Skeletal muscle tissue (tissue), 4 donors: ENCODE results near the gene HIVEP3. TPM values are rescaled to one million over a fixed set of nuclear protein-coding genes. Genes with fewer than 3 reads are reported as not detected.

Experiments used
- H3K27ac ChIP-seq: one replicate; pipeline ENCODE4 v1.7.0; 2013; ENCODE audit warnings: mild to moderate bottlenecking, low read depth, low read length, inconsistent platforms
- H3K27me3 ChIP-seq, 3 donors: one replicate each; pipeline ENCODE4 v1.7.0; 2013; ENCODE audit warnings: low read length in 3 of 3; ENCODE audit not compliant: control insufficient read depth in 3 of 3, insufficient read depth in 3 of 3
- H3K36me3 ChIP-seq, 3 donors: one replicate each; pipeline ENCODE4 v1.7.0; 2013; ENCODE audit warnings: low read length in 3 of 3; ENCODE audit not compliant: control insufficient read depth in 3 of 3, insufficient read depth in 3 of 3
- H3K4me1 ChIP-seq, 3 donors: one replicate each; pipeline ENCODE4 v1.7.0; 2013; ENCODE audit warnings: low read length in 3 of 3, mild to moderate bottlenecking in 3 of 3; ENCODE audit not compliant: control insufficient read depth in 3 of 3, insufficient read depth in 3 of 3
- H3K4me3 ChIP-seq, 3 donors: one replicate each; pipeline ENCODE4 v1.7.0; 2013; ENCODE audit warnings: low read length in 3 of 3
- H3K9ac ChIP-seq, 3 donors: one replicate each; pipeline ENCODE4 v1.7.0; 2013; ENCODE audit warnings: low read length in 3 of 3, mild to moderate bottlenecking in 3 of 3, moderate library complexity in 2 of 3, low read depth in 1 of 3
- H3K9me3 ChIP-seq, 3 donors: one replicate each; pipeline ENCODE4 v1.7.0; 2013; ENCODE audit warnings: low read length in 3 of 3; ENCODE audit not compliant: control insufficient read depth in 3 of 3
- total RNA-seq: library from RNA; depleted of rRNA; stranded (reverse); fragments of >200 nt; gene quantifications from one replicate; pipeline ENCODE4 v1.2.3, GENCODE V29; 2014
- donor health status: Osteomylitis.

Gene HIVEP3
- total RNA-seq, 1 donor from 2014 or later: 0.52 TPM

DNA sequence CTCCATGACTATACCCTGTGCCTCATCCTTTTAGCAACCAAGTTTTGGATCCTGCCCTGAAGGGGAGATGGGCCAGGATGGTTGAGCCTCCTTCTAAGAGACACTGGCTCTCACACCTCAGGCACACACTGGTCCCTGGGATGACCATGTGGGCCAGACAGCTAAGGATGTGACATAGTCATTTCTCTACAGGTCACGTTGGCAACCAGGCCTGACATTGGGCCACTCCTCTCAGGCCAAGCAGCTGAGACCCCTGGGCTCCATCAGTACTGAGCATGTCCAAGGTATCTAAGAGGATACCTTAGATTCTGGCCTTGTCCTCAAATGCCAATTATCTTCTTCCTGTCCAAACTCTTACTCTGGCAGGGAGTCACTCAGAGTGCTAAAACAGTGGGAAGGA lies 238.7 kb downstream of the HIVEP3 start:
- Histone ChIP-seq H3K27ac (no peak overlapping the region), H3K36me3 (no peaks in the 10 kb centered on the region), H3K27me3 (no peaks in the 10 kb centered on the region), H3K9ac (no peak overlapping the region), H3K4me1 (peaks cover 19 to 28% (median 28%) of the 10 kb centered on the region in 3 donors), H3K4me3 (no peak overlapping the region), H3K9me3 (no peaks in the 10 kb centered on the region)

DNA sequence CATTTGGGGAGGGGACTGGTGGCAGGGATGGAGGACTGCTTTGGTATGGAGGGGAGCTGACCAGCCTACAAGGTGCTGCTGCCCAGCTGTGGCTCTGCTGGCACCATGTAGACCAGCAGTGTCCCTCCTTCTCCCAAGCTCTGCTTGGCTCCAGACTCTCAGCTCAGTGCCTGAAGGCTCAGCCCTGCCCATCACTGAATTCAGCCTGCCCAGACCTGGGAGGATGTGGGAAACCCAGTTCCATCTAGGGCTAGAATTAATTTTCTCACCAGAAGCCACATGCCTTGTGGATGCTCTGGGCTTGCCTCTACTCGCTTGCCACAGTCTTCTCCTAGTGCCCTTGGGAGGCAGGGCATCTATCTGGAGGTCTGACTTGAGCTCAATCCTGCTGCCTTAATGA lies 239.2 kb downstream of the HIVEP3 start:
- H3K27ac ChIP-seq: no peak overlapping the region
- no peaks in the 10 kb centered on the region for H3K9me3 ChIP-seq
- no peaks in the 10 kb centered on the region for H3K36me3 ChIP-seq
- H3K27me3 ChIP-seq: no peaks in the 10 kb centered on the region
- H3K9ac ChIP-seq: no peak overlapping the region
- H3K4me1 ChIP-seq: peaks cover 15 to 28% (median 28%) of the 10 kb centered on the region in 3 donors
- H3K4me3 ChIP-seq: no peak overlapping the region

DNA sequence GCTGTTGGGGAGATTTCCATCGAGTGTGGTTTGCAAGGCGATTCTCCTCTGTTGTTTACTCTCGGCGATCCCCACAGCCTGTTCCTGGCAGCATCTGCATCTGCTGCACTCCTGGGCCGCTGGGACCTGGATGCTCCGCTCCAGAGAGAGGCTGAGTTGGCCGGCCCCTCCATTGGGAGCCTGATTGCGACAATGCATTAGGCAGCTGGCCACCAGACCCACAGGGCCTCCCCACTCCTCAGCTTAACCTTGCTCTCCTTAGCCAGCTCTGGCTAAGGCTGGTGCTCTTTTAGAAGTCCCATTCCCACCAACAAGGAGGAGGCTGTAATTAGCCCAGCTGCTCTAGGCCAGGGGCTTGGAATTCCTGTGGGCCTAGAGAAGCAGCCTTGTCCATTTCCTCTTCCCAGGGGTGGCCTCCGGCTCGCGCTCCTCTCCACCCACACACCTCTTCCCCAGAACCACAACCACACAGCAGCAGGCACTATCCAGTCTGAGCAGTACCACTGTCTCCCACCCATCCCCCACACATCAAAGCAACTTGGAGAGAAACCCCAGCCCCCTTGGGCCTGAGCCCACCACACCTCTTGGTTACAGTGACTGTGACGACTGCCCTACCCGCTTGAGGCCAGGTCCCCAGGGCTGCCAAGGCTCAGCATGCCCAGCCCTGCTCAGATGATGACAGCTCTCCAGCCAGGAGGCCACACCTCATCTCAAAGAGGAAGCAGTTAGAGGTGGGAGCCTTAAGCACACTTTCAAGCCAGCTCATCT lies 240.4 kb downstream of the HIVEP3 start:
- H3K9ac ChIP-seq: no peak overlapping the region
- H3K4me3 ChIP-seq: no peak overlapping the region
- peaks cover 16 to 28% (median 22%) of the 10 kb centered on the region in 3 donors for H3K4me1 ChIP-seq
- peak overlapping the region; percentile 41 for H3K27ac ChIP-seq
- H3K9me3 ChIP-seq: no peaks in the 10 kb centered on the region
- H3K27me3 ChIP-seq: no peaks in the 10 kb centered on the region
- no peaks in the 10 kb centered on the region for H3K36me3 ChIP-seq

DNA sequence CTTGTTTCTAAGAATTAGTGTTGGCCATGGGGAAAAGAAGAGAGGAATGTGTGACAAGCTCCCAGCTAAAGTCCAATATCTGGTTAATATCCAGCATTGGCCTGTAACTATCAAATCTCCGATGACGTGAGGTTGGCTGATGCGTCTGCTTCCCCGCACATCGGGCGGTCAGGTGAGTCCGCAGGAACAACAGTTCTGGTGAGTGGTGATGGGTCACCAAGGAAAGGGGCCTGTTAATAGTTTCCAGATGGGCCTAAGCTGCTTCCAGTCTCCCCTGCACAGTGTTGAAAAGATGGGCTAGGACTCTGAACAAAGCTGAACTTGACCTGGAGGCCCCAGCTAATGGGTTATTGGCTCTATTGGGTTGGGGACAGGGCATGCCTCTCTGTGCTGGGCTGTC lies 241.1 kb downstream of the HIVEP3 start:
- H3K4me3 ChIP-seq: peak overlapping the region in 1 of 3 donors; percentile 9
- H3K27ac ChIP-seq: peak overlapping the region; percentile 41
- H3K9me3 ChIP-seq: no peaks in the 10 kb centered on the region
- H3K4me1 ChIP-seq: peaks cover 20 to 31% (median 26%) of the 10 kb centered on the region in 3 donors
- H3K36me3 ChIP-seq: no peaks in the 10 kb centered on the region
- H3K9ac ChIP-seq: no peak overlapping the region
- no peaks in the 10 kb centered on the region for H3K27me3 ChIP-seq

DNA sequence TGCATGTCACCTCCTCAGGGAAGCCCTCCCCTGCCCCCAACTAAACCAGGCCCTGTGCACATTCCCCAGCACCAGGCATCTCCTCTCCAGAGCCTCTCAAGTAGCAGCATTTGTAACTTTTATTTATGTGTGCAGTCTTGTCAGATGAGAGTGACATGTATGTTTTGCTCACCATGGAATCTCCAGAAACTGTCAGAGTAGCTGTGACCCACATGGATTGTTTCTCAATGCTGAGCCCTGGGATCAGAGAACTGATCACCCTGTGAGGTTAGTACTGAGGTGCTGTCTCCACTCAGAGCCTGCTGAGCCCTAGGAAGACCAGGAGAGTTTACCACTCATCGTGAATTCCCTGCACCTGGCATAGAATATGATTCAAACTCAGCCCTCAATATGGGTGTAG lies 243.3 kb downstream of the HIVEP3 start:
- no peaks in the 10 kb centered on the region for H3K27me3 ChIP-seq
- peaks cover 20 to 22% (median 20%) of the 10 kb centered on the region in 3 donors for H3K4me1 ChIP-seq

DNA sequence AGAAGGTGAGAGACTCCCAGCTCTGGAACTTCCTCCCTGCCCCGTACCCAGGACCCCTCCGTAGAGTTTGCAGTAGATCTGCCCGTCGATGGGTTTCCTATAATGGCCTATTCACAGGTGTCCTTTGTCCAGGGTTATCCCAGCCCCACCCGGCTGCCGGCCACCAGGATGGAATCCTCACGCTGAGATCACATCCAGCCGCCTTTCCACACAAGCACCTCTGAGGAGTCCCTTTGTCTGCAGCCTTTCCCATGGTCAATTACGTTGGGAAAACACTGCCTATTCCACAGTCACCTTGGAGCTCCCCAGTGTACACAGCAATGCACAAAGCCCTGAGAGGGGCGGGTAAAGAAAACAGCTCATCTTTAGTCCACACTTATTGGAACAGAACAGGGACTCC lies 244.2 kb downstream of the HIVEP3 start:
- no peak overlapping the region for H3K4me3 ChIP-seq
- H3K9me3 ChIP-seq: no peaks in the 10 kb centered on the region
- peaks cover 20 to 22% (median 20%) of the 10 kb centered on the region in 3 donors for H3K4me1 ChIP-seq
- no peak overlapping the region for H3K27ac ChIP-seq
- no peaks in the 10 kb centered on the region for H3K27me3 ChIP-seq
- H3K36me3 ChIP-seq: no peaks in the 10 kb centered on the region
- no peak overlapping the region for H3K9ac ChIP-seq

More for the DNA sequence above, 243.3 kb downstream of the HIVEP3 start:
- Histone ChIP-seq H3K4me3 (no peak overlapping the region), H3K9ac (no peak overlapping the region), H3K27ac (no peak overlapping the region), H3K9me3 (no peaks in the 10 kb centered on the region), H3K36me3 (no peaks in the 10 kb centered on the region)

DNA sequence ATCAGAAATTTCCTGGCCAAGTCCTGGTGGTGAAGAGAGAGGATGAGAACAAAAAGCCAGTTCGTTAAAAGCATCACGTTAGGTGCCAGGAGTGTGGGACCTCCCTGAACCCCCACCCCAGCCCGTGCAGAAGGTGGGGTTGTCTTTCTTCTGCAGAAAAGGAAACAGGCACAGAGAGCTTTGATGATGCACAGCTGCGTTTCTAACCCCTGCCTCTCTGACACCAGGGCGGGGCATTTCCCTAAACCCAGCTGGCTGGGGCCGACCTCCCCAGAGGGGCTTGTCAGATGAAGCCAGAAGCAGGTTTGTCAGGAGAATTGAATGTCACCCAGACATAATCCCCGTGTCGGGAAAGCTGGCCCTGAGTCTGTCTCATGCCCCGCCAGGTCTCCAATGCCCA lies 244.9 kb downstream of the HIVEP3 start:
- Histone ChIP-seq H3K9me3 (no peaks in the 10 kb centered on the region), H3K4me1 (peaks cover 18 to 20% (median 19%) of the 10 kb centered on the region in 3 donors)

DNA sequence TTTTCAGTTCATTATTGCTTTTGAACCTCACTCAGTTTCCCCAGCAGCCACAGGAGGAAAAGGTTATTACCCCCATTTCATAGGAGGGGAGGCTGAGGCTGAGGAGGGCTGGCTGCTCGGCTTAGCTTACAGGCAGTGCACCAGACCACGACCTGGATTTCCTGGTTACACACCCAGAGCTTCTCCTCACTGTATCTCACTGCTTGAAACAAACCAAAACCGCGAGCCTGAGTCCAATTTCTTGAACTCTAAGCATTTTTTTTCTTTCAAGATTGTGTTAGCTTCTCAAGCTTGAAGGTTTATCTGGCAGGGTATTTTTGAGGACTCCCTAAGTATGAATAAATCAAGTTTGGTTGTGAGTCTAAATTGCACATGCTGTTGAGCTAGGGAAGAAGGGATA lies 245.3 kb downstream of the HIVEP3 start:
- no peaks in the 10 kb centered on the region for H3K9me3 ChIP-seq
- no peaks in the 10 kb centered on the region for H3K27me3 ChIP-seq
- H3K36me3 ChIP-seq: no peaks in the 10 kb centered on the region
- H3K4me3 ChIP-seq: no peak overlapping the region
- no peak overlapping the region for H3K27ac ChIP-seq
- H3K9ac ChIP-seq: no peak overlapping the region
- H3K4me1 ChIP-seq: peaks cover 13 to 16% (median 14%) of the 10 kb centered on the region in 3 donors

More for the DNA sequence above, 244.9 kb downstream of the HIVEP3 start:
- Histone ChIP-seq H3K9ac (no peak overlapping the region), H3K36me3 (no peaks in the 10 kb centered on the region), H3K4me3 (no peak overlapping the region), H3K27me3 (no peaks in the 10 kb centered on the region), H3K27ac (no peak overlapping the region)

DNA sequence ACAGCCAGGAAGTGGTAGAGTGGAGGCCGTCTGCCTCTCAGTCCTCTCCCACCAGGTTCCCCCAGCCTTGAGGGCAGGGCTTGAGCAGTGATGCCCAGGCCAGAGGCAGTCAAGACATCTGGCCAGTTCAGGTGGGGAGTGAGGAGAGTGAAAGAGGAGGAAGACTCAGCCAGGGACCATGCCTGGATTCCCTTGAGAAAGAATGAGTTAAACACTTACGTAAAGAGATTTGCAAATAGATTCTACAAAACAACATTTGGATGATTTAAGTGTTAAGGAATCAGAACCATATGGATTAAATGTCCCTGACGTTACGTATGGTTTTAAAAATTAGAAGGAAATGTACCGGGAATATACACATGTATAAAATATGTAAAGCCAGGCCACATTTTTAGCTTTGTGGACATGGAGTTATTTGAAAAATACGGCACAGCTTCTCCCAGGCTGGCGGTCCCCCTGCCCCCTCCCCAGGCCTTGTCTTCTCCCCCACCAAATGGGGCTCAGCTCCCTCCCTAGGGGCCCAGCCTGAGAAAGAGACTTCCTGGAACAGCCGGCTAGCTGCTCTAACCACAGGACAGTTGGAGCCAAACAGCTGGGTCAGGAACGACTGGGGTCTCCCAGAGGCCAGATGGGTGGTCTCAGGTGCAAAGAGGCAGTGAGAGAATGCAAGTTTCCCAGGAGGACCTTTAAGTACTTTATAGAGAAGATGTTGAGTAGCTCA lies 245.9 kb downstream of the HIVEP3 start:
- Histone ChIP-seq H3K9me3 (no peaks in the 10 kb centered on the region), H3K4me3 (no peak overlapping the region), H3K36me3 (no peaks in the 10 kb centered on the region), H3K9ac (no peak overlapping the region), H3K4me1 (peaks cover 9 to 11% (median 10%) of the 10 kb centered on the region in 3 donors), H3K27ac (no peak overlapping the region), H3K27me3 (no peaks in the 10 kb centered on the region)

DNA sequence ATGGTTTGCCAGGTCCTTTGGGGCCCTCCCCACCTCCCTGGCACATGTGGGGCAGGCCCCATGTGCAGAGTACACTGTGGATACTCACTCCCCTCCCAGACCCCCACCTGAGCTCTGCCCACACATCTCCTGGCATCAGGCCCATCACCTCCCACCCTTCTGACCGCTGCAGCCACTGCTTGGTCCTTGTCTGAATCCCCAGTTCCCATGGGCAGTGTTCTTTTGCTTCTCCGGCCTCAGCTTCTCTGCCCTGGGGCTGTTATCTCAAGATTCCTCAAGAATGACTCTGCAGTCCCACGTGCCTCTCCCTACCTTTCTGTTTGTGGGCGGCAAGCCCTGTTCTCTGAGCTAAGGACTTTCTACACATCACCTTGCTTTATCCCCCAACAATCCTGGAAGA lies 246.5 kb downstream of the HIVEP3 start:
- Histone ChIP-seq H3K27ac (no peak overlapping the region), H3K9ac (no peak overlapping the region), H3K4me1 (peaks cover 5 to 10% (median 8%) of the 10 kb centered on the region in 3 donors), H3K9me3 (no peaks in the 10 kb centered on the region), H3K36me3 (no peaks in the 10 kb centered on the region), H3K27me3 (no peaks in the 10 kb centered on the region), H3K4me3 (no peak overlapping the region)
